Measurements from ENCODE around the gene PAIP2.

DNA sequence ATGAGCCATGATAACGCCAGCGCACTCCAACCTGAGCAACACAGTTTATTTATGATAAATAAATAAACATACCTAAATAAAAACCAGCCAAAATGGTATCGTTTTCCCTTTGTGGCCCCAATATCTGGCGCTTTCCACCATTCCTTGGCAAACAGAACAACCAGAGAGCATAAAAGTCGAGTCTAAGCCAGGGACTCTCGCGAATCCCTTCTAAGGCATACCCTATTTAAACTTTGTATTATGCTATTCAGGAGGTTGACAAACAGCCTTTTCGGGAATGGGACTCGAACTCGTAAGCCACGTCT lies 48.5 kb upstream of the PAIP2 start:
- TF ChIP-seq POLR2A (IDR thresholded peaks at IDR 0.05; ENCODE audit: low read depth, low read length) (no peak), POLR2AphosphoS5 (IDR thresholded peaks at IDR 0.05; ENCODE audit: low read depth, low read length) (no peak)

Data from GM12892 (cell line).